Measurements from ENCODE around the gene NF1.

GRCh38 chr17:31163091-31163781 lies 68.5 kb downstream of the NF1 start:
- TF ChIP-seq ESRRA (CRISPR knock-in tag; IDR thresholded peaks at IDR 0.05; ENCODE audit: borderline replicate concordance) (no peak), TEAD4 (CRISPR knock-in tag; IDR thresholded peaks at IDR 0.05) (no peak), SP1 (CRISPR knock-in tag; conservative IDR thresholded peaks at IDR 0.05) (no peak), AFF4 (CRISPR knock-in tag; IDR thresholded peaks at IDR 0.05; ENCODE audit: borderline replicate concordance) (no peak), CTCF (IDR thresholded peaks at IDR 0.05) (no peak), MAX (CRISPR knock-in tag; IDR thresholded peaks at IDR 0.05) (no peak), NR3C1 (CRISPR knock-in tag; conservative IDR thresholded peaks at IDR 0.05; ENCODE audit: low read depth) (no peak), TP53 (CRISPR knock-in tag; IDR thresholded peaks at IDR 0.05) (no peak), USF2 (CRISPR knock-in tag; IDR thresholded peaks at IDR 0.05) (no peak), HMGXB4 (CRISPR knock-in tag; IDR thresholded peaks at IDR 0.05) (no peak), RELA (CRISPR knock-in tag; IDR thresholded peaks at IDR 0.05; ENCODE audit: borderline replicate concordance) (no peak)
